GM21381 (cell line): ENCODE data around the gene VASP.
"Not testable (repeated sequence)": the region's sequence is repeated elsewhere in the genome, so short reads cannot be mapped to it uniquely, and the experiment has no call there.

Source experiments
- ATAC-seq: cut with Tn5 transposase; IDR thresholded peaks from one replicate; pipeline ENCODE4 v1.9.1; 2021; ENCODE audit warnings: mild to moderate bottlenecking, moderate library complexity; ENCODE audit not compliant: unreplicated experiment

Gene VASP

DNA sequence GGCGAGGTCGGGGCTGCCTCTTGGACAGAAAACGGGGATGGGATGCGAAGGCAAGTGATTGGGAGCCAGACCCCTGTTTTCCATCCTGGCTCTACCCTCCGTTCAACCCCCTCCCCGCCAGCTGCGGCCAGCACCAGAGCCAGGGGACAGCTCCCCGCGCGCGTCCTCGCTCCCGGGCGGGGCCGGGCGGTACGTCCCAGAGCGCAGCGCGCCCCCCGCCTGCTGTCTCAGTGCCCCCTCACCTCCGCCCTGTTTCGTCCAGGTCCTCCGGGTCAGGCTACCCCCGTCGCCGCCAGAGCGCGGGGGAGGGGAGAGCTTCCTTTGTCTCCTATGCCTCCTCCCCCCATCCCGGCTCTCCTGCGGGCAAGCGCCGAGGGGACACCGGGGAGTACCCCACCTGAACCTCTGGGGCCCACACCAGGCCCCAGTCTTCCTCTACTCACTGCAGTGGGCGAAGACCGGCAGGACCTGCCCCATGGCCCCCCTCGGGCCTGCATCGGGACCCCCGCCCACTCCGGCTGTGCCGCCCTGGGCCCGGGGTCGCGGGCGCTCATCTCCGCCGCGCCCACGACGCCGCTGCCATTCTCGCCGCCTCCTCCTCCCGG is 10.8 kb upstream of the VASP start:
- no peak for ATAC-seq

DNA sequence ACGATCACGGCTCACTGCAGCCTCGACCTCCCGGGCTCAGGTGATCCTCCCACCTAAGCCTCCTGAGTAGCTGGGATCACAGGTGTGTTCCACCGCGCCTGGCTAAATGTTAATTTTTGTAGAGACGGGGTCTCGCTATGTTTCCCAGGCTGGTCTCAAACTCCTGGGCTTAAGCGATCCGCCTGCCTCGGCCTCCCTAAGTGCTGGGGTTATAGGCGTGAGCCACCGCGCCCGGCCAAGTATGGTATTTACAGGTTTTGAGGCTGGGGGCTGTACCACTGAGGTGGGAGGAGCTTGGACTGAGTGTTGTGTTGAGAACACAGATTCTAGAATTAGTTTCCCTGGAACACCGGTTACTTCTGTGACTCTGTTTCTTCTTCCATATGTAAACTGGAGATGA is 9.5 kb upstream of the VASP start:
- ATAC-seq, result no peak

DNA sequence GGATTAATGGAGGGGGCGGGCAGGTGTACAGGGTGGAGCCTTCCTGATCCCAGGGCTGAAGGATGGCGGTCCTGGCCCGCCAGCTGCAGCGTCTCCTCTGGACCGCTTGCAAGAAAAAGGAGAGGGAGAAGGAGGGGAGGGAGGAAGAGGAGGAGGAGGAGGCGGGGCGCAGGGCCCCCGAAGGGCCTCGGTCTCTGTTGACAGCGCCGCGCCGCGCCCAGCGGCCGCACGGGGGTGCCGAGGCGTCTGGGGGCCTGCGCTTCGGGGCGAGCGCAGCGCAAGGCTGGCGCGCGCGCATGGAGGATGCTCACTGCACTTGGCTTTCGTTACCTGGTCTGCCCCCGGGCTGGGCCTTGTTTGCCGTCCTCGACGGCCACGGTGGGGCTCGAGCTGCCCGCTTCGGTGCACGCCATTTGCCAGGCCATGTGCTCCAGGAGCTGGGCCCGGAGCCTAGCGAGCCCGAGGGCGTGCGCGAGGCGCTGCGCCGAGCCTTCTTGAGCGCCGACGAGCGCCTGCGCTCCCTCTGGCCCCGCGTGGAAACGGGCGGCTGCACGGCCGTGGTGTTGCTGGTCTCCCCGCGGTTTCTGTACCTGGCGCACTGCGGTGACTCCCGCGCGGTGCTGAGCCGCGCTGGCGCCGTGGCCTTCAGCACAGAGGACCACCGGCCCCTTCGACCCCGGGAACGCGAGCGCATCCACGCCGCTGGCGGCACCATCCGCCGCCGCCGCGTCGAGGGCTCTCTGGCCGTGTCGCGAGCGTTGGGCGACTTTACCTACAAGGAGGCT is 8.7 kb upstream of the VASP start, which contains the start of gene PPM1N:
Gene PPM1N, plus strand, starts transcription at position 33 of the 785 bp plus-strand sequence. Its CDS starts 30 bp downstream, at position 63.
- ATAC-seq, result peak; percentile 37

DNA sequence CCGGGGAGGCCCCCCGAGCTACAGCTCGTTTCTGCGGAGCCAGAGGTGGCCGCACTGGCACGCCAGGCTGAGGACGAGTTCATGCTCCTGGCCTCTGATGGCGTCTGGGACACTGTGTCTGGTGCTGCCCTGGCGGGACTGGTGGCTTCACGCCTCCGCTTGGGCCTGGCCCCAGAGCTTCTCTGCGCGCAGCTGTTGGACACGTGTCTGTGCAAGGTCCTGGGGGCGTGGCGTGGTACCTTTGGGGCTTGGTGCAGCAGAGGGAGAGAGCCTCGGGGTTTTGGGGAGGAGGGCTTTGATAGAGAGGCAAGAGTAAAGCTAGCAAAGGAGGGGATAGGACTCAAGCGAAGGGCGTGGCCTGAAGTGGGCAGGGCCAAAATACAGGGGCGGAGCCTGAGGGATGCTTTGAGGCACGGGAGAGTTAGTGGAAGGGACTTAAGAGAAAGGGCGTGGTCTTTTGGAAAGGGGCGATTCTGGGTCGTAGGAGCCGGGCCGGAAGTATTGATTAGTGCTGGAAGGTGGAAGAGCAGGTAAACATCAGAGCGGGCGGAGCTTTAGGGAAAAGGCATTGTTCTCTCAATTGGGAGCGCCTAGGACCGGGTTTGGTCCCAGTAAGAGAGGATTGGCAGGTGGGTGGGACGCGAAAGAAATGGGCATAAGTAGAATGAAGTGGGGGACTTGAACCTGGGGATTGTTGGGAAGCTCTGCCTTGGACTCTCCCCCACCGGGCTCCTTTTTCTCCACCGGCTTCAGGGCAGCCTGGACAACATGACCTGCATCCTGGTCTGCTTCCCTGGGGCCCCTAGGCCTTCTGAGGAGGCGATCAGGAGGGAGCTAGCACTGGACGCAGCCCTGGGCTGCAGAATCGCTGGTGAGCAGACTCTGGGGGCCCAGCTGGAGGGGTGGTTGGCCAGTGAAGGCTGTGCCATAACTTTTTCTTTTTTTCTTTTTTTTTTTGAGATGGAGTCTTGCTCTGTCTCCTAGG is 7.8 kb upstream of the VASP start:
- no peak for ATAC-seq

DNA sequence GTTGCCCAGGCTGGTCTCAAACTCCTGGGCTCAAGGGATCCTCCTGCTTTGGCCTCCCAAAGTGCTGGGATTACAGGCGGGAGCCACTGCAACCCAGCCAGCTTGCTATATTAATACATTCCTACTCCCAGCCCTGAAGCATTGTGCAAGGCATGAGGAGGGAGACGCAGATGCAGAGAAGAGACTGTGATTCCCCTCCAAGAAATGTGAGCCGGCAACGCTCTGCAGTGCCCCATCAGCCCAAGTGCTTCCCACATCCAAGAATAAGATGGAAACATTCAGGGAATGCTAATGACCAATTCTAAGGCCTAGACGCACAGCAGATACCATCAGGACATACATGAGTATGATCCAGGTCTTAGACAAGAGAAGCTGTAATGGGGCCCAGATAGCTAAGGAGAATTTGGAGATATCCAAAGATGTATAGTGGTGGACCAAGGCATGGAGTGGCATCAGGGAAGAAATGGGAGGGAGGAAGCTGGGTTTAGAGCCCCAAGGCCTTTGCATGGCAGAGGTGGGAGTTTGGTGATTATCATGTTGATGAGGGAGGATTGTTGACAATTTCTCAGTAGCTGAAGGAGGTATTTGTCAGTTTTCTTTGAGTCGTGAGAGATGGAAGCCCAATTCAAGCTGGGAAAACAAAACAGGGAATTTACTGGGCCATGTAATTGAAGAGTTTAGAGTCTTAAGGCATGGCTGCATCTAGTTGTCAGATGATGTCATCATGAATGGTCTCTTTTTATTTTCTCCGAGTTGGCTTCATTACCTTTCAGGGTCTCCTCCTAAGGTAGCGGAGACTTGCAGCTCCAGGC is 6.2 kb upstream of the VASP start:
- no peak for ATAC-seq

DNA sequence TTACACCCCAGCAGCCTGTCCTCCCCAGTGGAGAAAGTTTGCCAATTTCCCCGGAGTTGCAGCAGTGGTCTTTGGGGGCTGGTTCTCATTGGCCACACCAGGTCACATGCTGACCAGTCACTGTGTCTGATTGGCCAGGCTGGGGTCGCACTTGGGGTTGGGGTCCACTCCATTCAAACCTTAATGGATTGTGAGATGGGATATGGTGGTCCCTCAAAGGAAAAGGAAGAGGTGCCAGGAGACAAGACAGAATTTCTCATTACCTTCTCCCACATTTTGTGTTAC is 5.6 kb upstream of the VASP start:
- ATAC-seq, result no peak

DNA sequence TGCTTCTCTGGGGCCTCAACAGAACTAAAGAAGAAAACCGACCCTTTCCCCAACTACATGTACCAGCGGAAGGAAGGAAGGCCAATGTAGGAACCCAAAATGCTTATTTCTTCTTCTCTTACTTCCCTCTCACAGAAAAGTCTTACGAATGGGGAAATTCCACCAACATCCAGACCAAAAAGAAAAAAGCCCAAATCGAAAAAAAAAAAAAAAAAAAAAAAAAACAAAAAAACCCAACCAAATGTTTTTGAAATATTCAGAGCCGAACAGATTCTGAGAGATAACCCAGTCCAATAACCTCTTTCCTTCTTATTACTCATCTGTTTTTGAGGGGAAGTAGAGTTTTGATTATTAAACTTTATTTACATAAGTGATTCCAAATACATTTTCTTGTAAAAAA is 5.2 kb upstream of the VASP start:
- ATAC-seq, result no peak

DNA sequence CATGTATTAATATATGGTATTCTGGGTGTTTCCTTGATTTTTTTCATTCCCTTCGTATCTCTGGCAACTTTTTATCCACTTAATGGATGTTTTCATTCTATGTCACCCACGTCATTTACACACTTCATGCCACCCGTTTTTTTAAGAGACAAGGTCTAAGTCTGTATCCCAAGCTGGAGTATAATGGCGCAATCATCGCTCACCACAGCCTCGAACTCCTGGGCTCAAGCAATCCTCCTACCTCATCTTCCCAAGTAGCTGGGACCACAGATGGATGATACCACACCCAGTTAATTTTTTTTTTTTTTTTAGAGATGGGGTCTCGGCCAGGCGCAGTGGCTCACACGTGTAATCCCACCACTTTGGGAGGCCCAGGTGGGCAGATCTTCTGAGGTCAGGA is 3.4 kb upstream of the VASP start:
- ATAC-seq, result no peak

DNA sequence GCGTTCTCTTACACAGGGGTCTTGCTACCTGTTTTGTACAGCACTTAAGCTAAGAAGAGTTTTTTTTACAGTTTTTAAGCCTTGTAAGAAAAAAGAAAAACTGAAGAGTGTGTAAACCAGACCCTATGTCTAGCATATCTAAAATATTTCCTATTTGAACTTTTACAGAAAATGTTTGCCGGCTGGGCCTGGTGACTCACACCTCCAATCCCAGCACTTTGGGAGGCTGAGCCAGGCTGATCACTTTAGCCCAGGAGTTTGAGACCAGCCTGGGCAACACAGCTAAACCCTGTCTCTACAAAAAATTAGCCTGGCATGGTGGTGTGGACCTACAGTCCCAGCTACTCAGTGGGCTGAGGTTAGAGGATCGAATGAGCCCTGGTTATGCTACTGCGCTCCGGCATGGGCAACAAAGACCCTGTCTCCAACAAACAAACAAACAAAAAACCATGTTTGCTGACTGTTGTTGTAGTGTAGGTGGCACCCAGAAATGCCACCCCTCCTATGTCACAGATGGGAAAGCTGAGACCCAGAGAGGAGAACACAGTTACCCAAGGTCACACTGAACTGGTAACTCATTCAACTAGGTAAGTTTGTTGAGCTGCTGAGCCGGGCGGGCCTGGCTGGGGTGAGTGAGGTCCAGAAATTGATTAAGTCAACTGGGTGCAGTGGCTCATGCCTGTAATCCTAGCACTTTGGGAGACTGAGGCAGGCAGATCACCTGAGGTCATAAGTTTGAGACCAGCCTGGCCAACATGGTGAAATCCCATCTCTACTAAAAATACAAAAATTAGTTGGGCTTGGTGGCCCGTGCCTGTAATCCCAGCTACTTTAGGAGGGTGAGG is 1.9 kb upstream of the VASP start:
- no peak for ATAC-seq

DNA sequence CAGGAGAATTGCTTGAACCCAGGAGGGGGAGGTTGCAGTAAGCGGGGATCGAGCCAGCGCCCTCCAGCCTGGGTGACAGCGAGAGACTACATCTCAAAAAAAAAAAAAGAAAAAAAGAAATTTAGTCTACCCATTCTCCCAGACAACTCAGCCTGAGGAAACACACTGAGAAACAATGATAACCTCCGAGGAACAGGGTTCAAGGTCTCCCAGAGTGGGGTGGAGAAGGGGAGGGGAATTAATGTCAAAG is 1.4 kb upstream of the VASP start:
- ATAC-seq, result no peak

DNA sequence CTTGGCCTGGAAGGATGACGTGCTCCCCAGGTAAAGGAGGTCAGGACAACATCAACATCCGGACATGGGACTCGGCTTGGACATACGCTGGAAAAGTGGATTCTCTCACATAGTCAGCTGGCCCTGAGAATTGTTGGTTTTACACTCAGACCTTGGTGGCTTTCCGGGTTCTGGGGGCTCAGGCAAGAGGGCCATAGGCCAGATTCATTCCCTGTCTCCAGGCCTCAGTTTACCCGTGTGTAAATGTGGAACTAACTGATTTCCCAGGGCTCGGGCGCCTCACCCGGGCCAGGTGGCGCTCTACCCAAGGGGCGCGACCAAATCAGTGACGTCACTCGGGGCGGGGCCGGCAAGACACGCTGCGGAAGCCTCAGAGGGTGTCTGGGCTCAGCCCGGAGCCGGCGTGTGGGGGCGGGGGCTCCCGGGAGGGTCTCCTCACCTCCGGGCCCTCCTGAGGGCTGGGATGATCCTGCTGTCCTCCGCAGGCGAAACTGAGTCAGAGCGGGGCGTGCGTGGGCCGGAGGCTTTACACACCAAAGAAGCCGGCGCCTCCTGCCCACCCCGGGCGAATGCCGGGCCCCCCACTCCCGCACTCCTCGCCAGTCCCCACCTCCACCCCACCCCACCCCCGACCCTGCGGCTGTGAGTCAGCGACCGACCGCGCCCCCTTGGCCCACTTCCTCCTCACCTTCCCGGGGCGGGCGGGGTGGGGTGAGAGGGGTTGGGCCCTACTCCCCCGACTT is 862 bp upstream of the VASP start:
- ATAC-seq, result peak; percentile 56

DNA sequence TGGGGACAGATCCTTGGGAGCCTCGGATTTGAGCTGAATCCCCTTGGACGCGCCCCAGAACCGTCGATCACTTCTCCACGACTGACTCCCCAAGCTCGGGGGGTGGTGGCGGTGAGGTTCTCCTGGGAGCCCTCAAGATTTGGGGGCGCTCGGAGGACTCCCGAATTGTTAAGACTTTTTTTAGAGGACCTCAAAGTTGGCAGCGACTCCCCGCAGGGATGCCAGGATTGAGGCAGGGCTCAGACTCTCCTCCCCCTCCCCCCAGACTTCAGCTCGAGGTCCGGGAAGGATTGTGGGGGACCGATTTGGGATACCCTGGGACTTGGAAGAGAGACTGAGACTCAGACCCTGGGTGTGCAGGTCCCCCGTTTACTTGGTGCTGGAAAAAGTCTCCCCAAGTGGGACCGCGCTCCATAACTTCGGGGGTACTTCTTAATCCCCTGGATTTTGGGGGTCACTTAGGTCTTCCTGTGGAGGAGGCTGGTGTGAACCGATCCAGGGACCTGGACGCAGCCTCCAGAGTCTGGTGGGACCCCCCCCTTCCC is 665 bp downstream of the VASP start:
- no peak for ATAC-seq

DNA sequence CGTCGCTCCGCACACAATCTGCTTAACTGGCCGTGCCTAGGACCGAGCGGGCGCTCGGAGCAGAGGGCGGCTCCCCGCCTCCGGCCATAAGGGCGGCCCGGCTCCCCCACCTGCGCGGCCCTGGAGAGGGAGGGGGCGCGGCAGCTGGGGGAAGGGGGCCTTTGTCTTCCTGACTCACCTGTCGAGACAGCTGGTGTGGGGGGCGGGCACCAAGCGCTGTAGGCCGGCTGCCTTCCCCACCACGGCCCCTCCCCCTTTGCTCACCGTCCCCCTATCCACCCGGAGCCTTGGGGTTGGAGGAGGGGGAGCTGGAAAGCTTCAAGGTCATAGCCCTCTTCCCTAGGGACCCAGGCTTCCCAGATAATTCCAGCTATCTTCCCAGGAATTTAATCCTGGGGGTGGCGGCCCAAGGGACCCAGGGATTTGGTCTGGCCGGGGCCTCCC is 1.2 kb downstream of the VASP start:
- no peak for ATAC-seq

DNA sequence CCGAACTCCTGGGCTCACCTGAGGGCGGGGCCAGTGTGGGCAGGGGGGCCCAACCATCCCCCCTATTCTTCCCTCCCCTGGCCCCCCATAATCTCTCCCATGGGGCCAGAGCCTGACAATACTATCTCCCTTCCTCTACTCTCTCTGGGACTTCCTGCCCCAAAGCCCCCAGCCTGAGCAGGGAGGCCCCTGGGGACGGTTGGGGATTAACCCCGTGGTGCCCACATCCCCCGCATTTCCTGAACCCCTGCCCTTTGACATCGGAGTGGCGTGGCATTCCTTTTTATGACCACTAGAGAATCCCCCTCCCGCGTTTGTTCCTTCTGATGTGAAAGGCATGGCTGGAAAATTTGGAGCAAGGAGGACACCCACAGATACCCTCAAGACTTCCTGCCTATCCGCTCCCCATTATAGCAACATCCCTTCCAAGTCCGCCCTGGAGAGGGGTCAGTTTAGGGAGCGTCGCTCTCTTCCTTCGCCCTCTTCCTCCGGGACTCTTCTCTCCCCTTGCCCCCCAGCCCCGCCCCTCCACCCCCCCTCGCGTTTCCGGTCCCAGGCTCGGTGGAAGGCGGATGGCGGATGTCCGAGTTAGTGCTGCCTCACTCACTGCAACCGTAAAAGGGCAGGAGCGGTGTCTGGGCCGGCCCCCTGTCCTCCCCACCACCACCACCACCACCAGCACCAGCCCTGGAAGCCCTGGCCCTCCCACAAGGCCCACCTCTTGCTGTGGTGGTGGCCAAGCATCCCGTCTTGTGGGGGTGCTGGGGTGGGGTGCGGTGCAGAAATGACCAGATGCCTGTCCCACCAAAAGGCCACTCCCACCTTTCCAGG is 1.8 kb downstream of the VASP start:
- ATAC-seq, result no peak

DNA sequence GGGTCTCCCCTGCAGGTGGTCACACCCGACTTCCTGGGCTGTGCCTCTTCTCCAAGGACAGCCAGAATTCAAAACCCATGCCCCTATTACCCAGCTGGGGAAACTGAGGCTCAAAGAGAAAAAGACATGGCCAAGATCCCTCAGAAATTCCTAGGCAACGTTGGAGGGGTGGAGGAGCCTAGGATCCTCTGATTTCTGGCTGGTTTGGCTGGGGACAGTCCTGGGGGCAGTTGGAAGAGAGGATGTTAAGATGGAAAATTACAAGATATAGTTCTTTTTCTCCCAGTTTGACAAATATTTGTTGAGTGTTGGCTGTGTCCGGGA is 2.4 kb downstream of the VASP start:
- no peak for ATAC-seq

DNA sequence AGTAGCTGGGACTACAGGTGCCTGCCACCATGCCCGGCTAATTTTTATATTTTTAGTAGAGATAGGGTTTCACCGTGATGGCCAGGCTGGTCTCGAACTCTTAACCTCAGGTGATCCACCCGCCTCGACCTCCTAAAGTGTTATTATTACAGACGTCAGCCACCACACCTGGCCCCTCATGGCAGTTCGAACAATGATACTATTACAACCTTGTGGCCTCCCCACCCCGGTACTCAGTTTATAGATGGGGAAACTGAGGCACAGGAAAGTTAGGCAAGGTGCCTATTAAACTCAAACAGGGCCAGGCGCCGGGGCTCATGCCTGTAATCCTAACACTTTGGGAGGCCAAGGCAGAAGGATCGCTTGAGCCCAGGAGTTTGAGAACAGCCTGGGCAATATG is 3.1 kb downstream of the VASP start:
- ATAC-seq, result not testable (repeated sequence)

DNA sequence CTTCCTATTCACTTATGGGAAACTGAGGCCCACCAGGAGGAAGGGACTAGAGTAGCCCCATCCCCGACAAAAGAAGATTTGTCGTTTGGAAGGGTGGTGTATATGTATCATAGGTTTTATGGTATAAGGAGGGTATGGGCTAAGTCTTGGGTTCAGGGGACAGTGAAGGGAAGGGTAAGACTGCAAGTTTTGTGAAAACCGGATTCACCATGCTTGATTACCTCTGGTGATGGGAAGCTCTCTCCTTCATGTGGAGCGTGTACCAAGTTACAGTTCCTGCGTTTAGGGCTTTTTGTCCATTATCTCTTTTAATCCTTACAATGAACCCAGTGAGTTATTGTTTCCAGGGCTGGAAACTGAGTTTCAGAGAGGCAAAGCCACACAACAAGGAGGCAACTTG is 3.8 kb downstream of the VASP start:
- ATAC-seq, result no peak

DNA sequence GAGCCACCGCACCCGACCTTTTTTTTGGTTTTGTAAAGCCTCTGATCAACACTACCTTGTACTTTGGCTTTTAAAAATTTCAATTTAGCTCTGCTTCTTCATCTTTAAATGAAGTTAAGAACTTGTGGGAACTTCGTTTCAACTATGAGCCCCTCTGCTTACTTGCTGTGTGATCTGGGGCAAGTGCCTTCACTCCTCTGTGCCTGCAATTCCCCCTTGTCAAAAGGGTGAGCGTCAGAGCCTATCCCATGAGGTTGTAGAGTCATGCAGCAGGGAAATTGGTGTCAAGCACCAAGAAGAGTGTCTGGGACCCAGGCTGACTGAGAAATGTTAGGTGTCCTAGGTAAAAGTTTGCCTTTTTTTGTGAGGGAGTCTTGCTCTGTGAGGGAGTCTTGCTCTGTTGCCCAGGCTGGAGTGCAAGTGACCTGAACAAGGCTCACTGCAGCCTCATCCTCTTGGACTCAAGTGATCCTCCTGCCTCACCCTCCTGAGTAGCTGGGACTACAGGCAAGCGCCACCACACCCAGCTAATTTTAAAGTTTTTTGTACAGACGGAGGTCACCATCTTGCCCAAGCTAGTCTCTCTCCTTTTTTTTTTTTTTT is 5.7 kb downstream of the VASP start:
- ATAC-seq, result no peak
